Measurements from ENCODE around the gene OCA2. TPM values are rescaled to one million over a fixed set of nuclear protein-coding genes. Genes with fewer than 3 reads are reported as not detected.
A peak's percentile ranks its signal among the peaks of the same experiment; 100 is the strongest.

OCA2 gene
- total RNA-seq, 1 donor from 2014 or later: 1.7 TPM

DNA sequence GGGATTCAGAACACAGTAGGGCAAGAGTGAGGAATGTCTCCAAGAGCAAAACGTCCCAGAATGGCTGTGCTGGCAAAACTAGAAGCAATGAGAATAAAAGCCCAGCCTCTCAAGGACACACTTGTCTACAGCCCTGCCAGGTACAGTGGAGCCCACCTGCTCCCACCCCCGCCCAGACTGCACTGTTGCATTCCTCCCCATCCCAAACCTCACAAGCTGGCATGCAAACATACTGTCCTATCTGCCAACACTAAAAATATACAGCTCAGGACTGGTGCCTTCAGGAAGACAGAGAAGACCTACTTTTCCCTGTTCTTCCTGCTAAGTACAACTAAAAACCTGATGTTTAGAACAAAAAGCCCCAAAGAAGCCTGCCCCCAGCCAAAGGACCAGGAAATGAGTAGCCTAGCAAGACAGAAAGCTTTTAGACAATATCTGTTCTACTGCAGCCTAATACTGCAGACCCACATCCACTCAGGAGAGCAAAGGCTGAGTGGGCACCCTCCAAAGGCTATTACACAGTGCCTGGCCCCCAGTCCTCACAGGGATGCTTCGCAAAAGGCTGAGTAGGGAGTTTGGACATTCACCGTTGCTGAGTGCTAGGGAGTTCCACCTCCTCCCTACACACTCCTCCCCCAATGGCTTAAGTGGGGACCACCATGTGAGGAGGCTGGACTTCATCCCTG, 13.5 kb downstream of the OCA2 start:
- H3K9me3 Mint-ChIP-seq (ENCODE audit: unreplicated experiment): peaks cover 4% of the 10 kb centered on the region
- peaks cover 4% of the 10 kb centered on the region for H3K36me3 Mint-ChIP-seq (ENCODE audit: unreplicated experiment)
- DNase-seq: no peak
- TF ChIP-seq, protein P1, sequence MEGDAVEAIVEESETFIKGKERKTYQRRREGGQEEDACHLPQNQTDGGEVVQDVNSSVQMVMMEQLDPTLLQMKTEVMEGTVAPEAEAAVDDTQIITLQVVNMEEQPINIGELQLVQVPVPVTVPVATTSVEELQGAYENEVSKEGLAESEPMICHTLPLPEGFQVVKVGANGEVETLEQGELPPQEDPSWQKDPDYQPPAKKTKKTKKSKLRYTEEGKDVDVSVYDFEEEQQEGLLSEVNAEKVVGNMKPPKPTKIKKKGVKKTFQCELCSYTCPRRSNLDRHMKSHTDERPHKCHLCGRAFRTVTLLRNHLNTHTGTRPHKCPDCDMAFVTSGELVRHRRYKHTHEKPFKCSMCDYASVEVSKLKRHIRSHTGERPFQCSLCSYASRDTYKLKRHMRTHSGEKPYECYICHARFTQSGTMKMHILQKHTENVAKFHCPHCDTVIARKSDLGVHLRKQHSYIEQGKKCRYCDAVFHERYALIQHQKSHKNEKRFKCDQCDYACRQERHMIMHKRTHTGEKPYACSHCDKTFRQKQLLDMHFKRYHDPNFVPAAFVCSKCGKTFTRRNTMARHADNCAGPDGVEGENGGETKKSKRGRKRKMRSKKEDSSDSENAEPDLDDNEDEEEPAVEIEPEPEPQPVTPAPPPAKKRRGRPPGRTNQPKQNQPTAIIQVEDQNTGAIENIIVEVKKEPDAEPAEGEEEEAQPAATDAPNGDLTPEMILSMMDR (IDR thresholded peaks at IDR 0.05; ENCODE audit: partially characterized antibody, unreplicated experiment): no peak
- peaks cover 2% of the 10 kb centered on the region for H3K4me1 Mint-ChIP-seq (ENCODE audit: low read depth, unreplicated experiment)
- H3K27me3 Mint-ChIP-seq (ENCODE audit: unreplicated experiment): no peaks in the 10 kb centered on the region
- H3K27ac Mint-ChIP-seq (ENCODE audit: unreplicated experiment): no peak overlapping the region
- no peak overlapping the region for H3K4me3 Mint-ChIP-seq (ENCODE audit: unreplicated experiment)

DNA sequence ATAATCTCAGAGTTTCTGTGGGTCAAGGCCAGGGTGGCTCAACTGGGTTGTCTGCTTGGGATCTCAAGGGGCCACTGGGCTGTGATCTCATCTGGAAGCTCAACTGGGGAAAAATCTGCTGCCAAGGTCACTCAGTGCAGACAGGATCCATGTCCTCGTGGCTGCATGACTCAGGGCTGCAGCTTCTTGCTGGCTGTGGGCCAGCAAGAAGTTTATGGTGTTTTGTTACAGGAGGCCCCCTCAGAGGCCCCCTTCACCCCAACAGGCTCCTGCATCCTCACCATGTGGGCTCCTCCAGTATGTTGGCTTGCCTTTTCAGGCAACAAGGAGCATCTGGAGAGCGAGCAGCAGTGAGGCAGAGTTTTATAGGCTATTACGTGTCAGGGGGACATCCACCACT, 14.6 kb downstream of the OCA2 start:
- no peak overlapping the region for H3K4me3 Mint-ChIP-seq (ENCODE audit: unreplicated experiment)
- peaks cover 4% of the 10 kb centered on the region for H3K36me3 Mint-ChIP-seq (ENCODE audit: unreplicated experiment)
- no peak for DNase-seq
- peaks cover 6% of the 10 kb centered on the region for H3K9me3 Mint-ChIP-seq (ENCODE audit: unreplicated experiment)
- peaks cover 2% of the 10 kb centered on the region for H3K27me3 Mint-ChIP-seq (ENCODE audit: unreplicated experiment)
- TF ChIP-seq, protein P1 (IDR thresholded peaks at IDR 0.05; ENCODE audit: partially characterized antibody, unreplicated experiment): no peak
- H3K4me1 Mint-ChIP-seq (ENCODE audit: low read depth, unreplicated experiment): peaks cover 7% of the 10 kb centered on the region
- no peak overlapping the region for H3K27ac Mint-ChIP-seq (ENCODE audit: unreplicated experiment)

DNA sequence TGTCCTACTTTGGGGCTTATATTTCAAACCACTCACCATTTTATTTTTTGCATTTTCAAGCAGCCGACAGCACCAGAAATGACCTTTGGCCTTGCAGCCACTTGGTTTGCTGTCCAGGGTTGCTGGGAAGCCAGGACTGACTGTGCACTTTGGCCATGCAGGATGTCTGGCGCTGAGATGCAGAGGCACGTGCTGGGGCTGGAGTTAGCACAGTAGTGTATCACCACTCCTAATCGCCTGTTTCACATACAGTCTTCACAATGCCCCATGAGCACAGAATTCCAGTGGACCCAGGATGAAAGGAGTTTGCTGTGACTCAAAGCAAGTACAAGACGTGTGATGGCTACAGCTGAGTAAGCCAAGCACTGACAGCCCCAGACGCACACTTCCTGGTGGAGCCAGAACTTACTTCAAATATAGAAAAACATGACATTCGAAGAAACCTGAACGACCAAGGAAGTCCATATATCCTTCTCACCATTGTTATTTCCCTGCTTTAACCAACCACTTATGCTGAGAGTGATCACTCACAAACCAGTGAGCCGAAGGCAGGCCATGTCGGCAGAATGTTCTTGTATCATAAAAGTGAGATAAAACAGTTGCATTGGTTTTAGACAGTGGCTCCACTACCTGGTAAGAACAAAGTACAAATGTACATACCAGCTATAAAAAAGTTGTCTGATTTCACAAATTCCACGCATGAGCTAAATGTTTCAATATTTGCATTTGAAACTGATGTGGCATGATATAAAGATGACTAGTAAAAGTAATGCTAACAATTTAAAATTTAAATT, 16.0 kb downstream of the OCA2 start:
- H3K27ac Mint-ChIP-seq (ENCODE audit: unreplicated experiment): no peak overlapping the region
- H3K9me3 Mint-ChIP-seq (ENCODE audit: unreplicated experiment): peaks cover 3% of the 10 kb centered on the region
- peaks cover 7% of the 10 kb centered on the region for H3K4me1 Mint-ChIP-seq (ENCODE audit: low read depth, unreplicated experiment)
- TF ChIP-seq, protein P1 (IDR thresholded peaks at IDR 0.05; ENCODE audit: partially characterized antibody, unreplicated experiment): no peak
- H3K4me3 Mint-ChIP-seq (ENCODE audit: unreplicated experiment): no peak overlapping the region
- peaks cover 4% of the 10 kb centered on the region for H3K27me3 Mint-ChIP-seq (ENCODE audit: unreplicated experiment)
- H3K36me3 Mint-ChIP-seq (ENCODE audit: unreplicated experiment): no peaks in the 10 kb centered on the region
- no peak for DNase-seq

DNA sequence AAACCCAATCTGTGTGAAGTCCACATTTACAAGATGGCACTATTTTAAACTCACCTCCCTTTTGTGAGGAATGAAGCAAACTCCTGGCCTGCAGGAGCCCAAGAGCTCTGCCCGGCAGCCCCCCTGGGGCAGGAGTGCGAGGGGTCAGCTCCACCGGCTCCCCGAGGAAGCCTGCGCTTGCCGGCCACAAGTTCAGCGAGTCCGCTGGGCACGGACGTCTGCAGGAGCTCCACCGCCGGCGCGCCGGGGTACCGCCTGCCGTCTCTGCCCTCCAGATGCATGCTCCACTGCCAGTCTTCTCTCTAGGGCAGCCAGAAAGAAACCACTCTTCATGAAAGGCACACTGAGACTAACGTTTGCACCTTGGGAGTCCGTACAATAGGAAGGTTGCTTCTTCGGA, 17.5 kb downstream of the OCA2 start:
- peaks cover 7% of the 10 kb centered on the region for H3K4me1 Mint-ChIP-seq (ENCODE audit: low read depth, unreplicated experiment)
- peaks cover 4% of the 10 kb centered on the region for H3K27me3 Mint-ChIP-seq (ENCODE audit: unreplicated experiment)
- TF ChIP-seq, protein P1 (IDR thresholded peaks at IDR 0.05; ENCODE audit: partially characterized antibody, unreplicated experiment): no peak
- peaks cover 3% of the 10 kb centered on the region for H3K9me3 Mint-ChIP-seq (ENCODE audit: unreplicated experiment)
- H3K27ac Mint-ChIP-seq (ENCODE audit: unreplicated experiment): no peak overlapping the region
- H3K36me3 Mint-ChIP-seq (ENCODE audit: unreplicated experiment): no peaks in the 10 kb centered on the region
- no peak for DNase-seq
- H3K4me3 Mint-ChIP-seq (ENCODE audit: unreplicated experiment): no peak overlapping the region

DNA sequence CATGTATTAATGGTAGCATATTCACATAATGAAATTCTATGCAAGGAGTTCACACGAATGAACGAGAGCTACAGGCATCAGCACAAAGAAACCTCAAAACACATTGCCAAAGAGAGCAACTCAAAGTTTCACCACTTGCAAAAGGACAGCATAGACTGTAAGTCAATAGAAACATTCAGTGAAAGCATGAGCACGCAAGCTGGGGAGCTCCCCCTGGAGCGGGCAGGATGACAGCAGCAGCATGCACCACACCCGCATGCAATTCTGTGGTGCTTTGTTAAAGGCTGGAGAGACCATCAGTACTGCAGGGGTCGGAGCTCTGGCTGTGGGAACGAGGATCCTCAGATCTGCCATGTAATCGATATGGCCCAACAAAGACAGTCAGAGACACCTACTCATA, 18.7 kb downstream of the OCA2 start:
- TF ChIP-seq, protein P1 (IDR thresholded peaks at IDR 0.05; ENCODE audit: partially characterized antibody, unreplicated experiment): no peak
- H3K27ac Mint-ChIP-seq (ENCODE audit: unreplicated experiment): no peak overlapping the region
- H3K9me3 Mint-ChIP-seq (ENCODE audit: unreplicated experiment): peaks cover 3% of the 10 kb centered on the region
- peaks cover 4% of the 10 kb centered on the region for H3K27me3 Mint-ChIP-seq (ENCODE audit: unreplicated experiment)
- H3K4me3 Mint-ChIP-seq (ENCODE audit: unreplicated experiment): no peak overlapping the region
- peak; percentile 58 for DNase-seq
- no peaks in the 10 kb centered on the region for H3K36me3 Mint-ChIP-seq (ENCODE audit: unreplicated experiment)
- H3K4me1 Mint-ChIP-seq (ENCODE audit: low read depth, unreplicated experiment): peaks cover 7% of the 10 kb centered on the region

All from glutamatergic neuron (in vitro differentiated cells).